Measurements from ENCODE around the gene CDC7. TPM values are rescaled to one million over a fixed set of nuclear protein-coding genes. Genes with fewer than 3 reads are reported as not detected.

CDC7 gene
- total RNA-seq, 1 experiment from 2014 or later: 41.6 TPM

- no peak overlapping the region for H3K27ac ChIP-seq (ENCODE audit: insufficient read length, low read depth, low read length)
- no peak overlapping the region for H3K23ac ChIP-seq (ENCODE audit: insufficient read length, low read depth, low read length)
- no peak overlapping the region for H4K5ac ChIP-seq (ENCODE audit: insufficient read length, low read depth, low read length)
- peaks cover 3% of the 10 kb centered on the region for H3K79me1 ChIP-seq (ENCODE audit: insufficient read depth, low read depth, low read length, poor library complexity, severe bottlenecking)
- H3K23me2 ChIP-seq (ENCODE audit: insufficient read length, low read depth, low read length, poor library complexity, severe bottlenecking): peaks cover 9% of the 10 kb centered on the region
- no peaks in the 10 kb centered on the region for H3K9me3 ChIP-seq (ENCODE audit: control insufficient read depth, low read depth, low read length)
- no peaks in the 10 kb centered on the region for H3K27me3 ChIP-seq (ENCODE audit: insufficient read depth, low read length)
- no peaks in the 10 kb centered on the region for H3K4me1 ChIP-seq (ENCODE audit: insufficient read depth, low read length)
- H3K4ac ChIP-seq (ENCODE audit: low read depth, low read length): no peak overlapping the region
- H4K20me1 ChIP-seq (ENCODE audit: control insufficient read depth, insufficient read depth, insufficient read length): no peaks in the 10 kb centered on the region
- H3K4me2 ChIP-seq (ENCODE audit: insufficient read depth, insufficient read length, low read length): no peak overlapping the region
- H2AK5ac ChIP-seq (ENCODE audit: insufficient read length, low read length): no peak overlapping the region
- TF ChIP-seq CTCF (conservative IDR thresholded peaks at IDR 0.05): no peak
- no peak overlapping the region for H2BK120ac ChIP-seq (ENCODE audit: low read depth, low read length, poor library complexity, severe bottlenecking)
- no peak overlapping the region for H2AFZ ChIP-seq (ENCODE audit: low read length)
- no peak overlapping the region for H3T11ph ChIP-seq (ENCODE audit: low read length)
- no peaks in the 10 kb centered on the region for H3K27me3 Mint-ChIP-seq (ENCODE audit: low read depth)
- H4K8ac ChIP-seq (replicated peaks; ENCODE audit: insufficient read length, low read depth, low read length): no peak overlapping the region
- no peak overlapping the region for H2BK5ac ChIP-seq (ENCODE audit: insufficient read length, low read length)
- peaks cover 34 to 36% of the 10 kb centered on the region in 2 experiments for H3K4me1 Mint-ChIP-seq
- H3K56ac ChIP-seq (ENCODE audit: insufficient read length, low read depth, low read length): no peak overlapping the region
- H3K79me2 ChIP-seq (ENCODE audit: insufficient read depth, low read length): peaks cover 22% of the 10 kb centered on the region; the same call in 1 of the 2 replicates
- no peak overlapping the region for H3K18ac ChIP-seq (ENCODE audit: insufficient read length, low read depth, low read length)
- H3K9ac ChIP-seq (ENCODE audit: extremely low read depth, insufficient read length, low read length): no peak overlapping the region
- no peak overlapping the region for H2BK12ac ChIP-seq (ENCODE audit: insufficient read length, low read depth, low read length)
- H3K27ac Mint-ChIP-seq: no peak overlapping the region
- no peaks in the 10 kb centered on the region for H3K9me3 Mint-ChIP-seq
- DNase-seq: no peak
- H4K91ac ChIP-seq (ENCODE audit: insufficient read length, low read depth, low read length): no peak overlapping the region
- no peak overlapping the region for H2BK20ac ChIP-seq (ENCODE audit: low read depth, low read length, poor library complexity, severe bottlenecking)
- H3K14ac ChIP-seq (ENCODE audit: insufficient read depth, low read length): no peak overlapping the region
- H3K4me3 Mint-ChIP-seq: no peak overlapping the region
- H2BK15ac ChIP-seq (ENCODE audit: low read depth, low read length): no peak overlapping the region
- H3K36me3 Mint-ChIP-seq (ENCODE audit: insufficient read depth in 1 of 3, low read depth in 3 of 3): peaks cover 2 to 20% (median 12%) of the 10 kb centered on the region in 3 experiments; a peak in 6 of 7 replicates
Observed at GRCh38 chr1:91503332-91503900, 2.8 kb downstream of the CDC7 start.
